ENCODE data around the gene NELL1. TPM values are rescaled to one million over a fixed set of nuclear protein-coding genes. Genes with fewer than 3 reads are reported as not detected.

NELL1 gene
- total RNA-seq, 1 experiment from 2014 or later = not detected

DNA sequence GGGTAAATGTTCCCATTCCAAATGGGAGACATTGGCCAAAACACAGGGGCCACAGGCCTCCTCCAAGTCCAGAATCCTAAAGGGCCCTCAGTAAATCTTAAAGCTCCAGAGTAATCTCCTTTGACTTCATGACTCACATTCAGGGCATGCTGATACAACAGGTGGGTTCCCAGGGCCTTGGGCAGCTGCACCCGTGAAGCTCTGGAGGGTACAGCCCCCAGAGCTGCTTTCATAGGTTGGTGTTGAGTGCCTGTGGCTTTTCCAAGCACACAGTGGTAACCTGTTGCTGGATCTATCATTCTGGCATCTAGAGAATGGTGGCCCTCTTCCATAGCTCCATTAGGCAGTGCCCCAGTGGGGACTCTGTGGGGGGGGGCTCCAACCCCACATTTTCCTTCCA, 54.0 kb downstream of the NELL1 start:
- intact Hi-C loops (cut with micrococcal nuclease) = no loop called here
- H3K79me2 ChIP-seq (ENCODE audit: low read length) = no peaks in the 10 kb centered on the region

DNA sequence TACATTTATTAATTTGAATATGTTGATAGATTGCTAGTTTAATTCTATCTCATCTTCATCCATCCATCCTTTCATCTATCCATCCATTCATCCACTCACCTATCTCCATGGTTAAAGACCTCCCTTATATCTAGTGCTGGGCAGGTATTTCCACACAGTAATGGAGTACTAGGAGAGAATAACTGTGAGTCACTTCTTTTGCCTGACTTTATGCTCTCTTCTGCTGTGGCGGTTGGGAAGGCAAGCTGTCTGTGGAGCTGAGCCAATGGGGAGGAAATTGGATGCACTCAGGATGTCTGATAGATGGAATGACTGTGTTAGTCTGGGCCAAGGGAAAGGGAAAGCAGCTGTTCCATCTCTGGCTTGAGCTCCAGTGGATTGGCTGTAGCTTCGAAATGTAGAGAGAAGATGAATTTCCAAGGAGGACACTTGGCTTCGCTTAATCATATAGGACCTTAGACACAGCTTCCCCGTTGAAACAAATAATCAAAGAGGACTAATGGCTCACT, 60.3 kb downstream of the NELL1 start:
- ATAC-seq (no peak), DNase-seq (no peak)
- CTCF ChIA-PET = no interaction called here
- no peak overlapping the region for H3K27ac ChIP-seq (ENCODE audit: low read length)
- TF ChIP-seq, protein P1, sequence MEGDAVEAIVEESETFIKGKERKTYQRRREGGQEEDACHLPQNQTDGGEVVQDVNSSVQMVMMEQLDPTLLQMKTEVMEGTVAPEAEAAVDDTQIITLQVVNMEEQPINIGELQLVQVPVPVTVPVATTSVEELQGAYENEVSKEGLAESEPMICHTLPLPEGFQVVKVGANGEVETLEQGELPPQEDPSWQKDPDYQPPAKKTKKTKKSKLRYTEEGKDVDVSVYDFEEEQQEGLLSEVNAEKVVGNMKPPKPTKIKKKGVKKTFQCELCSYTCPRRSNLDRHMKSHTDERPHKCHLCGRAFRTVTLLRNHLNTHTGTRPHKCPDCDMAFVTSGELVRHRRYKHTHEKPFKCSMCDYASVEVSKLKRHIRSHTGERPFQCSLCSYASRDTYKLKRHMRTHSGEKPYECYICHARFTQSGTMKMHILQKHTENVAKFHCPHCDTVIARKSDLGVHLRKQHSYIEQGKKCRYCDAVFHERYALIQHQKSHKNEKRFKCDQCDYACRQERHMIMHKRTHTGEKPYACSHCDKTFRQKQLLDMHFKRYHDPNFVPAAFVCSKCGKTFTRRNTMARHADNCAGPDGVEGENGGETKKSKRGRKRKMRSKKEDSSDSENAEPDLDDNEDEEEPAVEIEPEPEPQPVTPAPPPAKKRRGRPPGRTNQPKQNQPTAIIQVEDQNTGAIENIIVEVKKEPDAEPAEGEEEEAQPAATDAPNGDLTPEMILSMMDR (conservative IDR thresholded peaks at IDR 0.05; ENCODE audit: low read depth, low read length) = no peak
- TF ChIP-seq EZH2 (IDR thresholded peaks at IDR 0.05; ENCODE audit: low read length, unreplicated experiment) = no peak
- no peak for TF ChIP-seq EZH2phosphoT487 (IDR thresholded peaks at IDR 0.05; ENCODE audit: borderline replicate concordance, low read length)
- no TSS peak for BruUV-seq (replicated peaks)
- no peaks in the 10 kb centered on the region for H3K79me2 ChIP-seq (ENCODE audit: low read length)
- H3K4me1 ChIP-seq (ENCODE audit: insufficient read depth, low read length) = no peaks in the 10 kb centered on the region
- H3K4me2 ChIP-seq (ENCODE audit: low read length) = no peak overlapping the region
- no peaks in the 10 kb centered on the region for H3F3A ChIP-seq (ENCODE audit: low read length, unreplicated experiment)
- POLR2A ChIA-PET (ENCODE audit: unreplicated experiment) = no interaction called here
- intact Hi-C loops (cut with micrococcal nuclease) = no loop called here
- H2AFZ ChIP-seq (ENCODE audit: low read length) = no peak overlapping the region
- no peaks in the 10 kb centered on the region for H3K9me2 ChIP-seq (replicated peaks; ENCODE audit: low read length)
- H3K9me3 ChIP-seq (ENCODE audit: low read length) = no peaks in the 10 kb centered on the region
- no peak overlapping the region for H3K9ac ChIP-seq (ENCODE audit: low read length)
- H3K4me3 ChIP-seq (ENCODE audit: low read length) = no peak overlapping the region
- no peaks in the 10 kb centered on the region for H4K20me1 ChIP-seq (ENCODE audit: low read length)
- no peaks in the 10 kb centered on the region for H3K36me3 ChIP-seq (ENCODE audit: low read depth, low read length)
- H3K27me3 ChIP-seq (ENCODE audit: low read length) = no peaks in the 10 kb centered on the region

More for the DNA sequence above, 54.0 kb downstream of the NELL1 start:
- Histone ChIP-seq H3F3A (ENCODE audit: low read length, unreplicated experiment) (no peaks in the 10 kb centered on the region), H3K4me3 (ENCODE audit: low read length) (no peak overlapping the region), H3K4me1 (ENCODE audit: insufficient read depth, low read length) (no peaks in the 10 kb centered on the region), H2AFZ (ENCODE audit: low read length) (no peak overlapping the region), H3K4me2 (ENCODE audit: low read length) (no peak overlapping the region), H3K9me2 (replicated peaks; ENCODE audit: low read length) (no peaks in the 10 kb centered on the region), H4K20me1 (ENCODE audit: low read length) (no peaks in the 10 kb centered on the region), H3K27ac (ENCODE audit: low read length) (no peak overlapping the region), H3K27me3 (ENCODE audit: low read length) (no peaks in the 10 kb centered on the region), H3K36me3 (ENCODE audit: low read depth, low read length) (no peaks in the 10 kb centered on the region), H3K9ac (ENCODE audit: low read length) (no peak overlapping the region), H3K9me3 (ENCODE audit: low read length) (no peaks in the 10 kb centered on the region)
- BruUV-seq (replicated peaks) = no TSS peak
- ChIA-PET CTCF (no interaction called here), POLR2A (ENCODE audit: unreplicated experiment) (no interaction called here)
- no peak for ATAC-seq
- DNase-seq = no peak
- TF ChIP-seq, protein P1 (conservative IDR thresholded peaks at IDR 0.05; ENCODE audit: low read depth, low read length) = no peak
- TF ChIP-seq EZH2 (IDR thresholded peaks at IDR 0.05; ENCODE audit: low read length, unreplicated experiment) = no peak
- no peak for TF ChIP-seq EZH2phosphoT487 (IDR thresholded peaks at IDR 0.05; ENCODE audit: borderline replicate concordance, low read length)

DNA sequence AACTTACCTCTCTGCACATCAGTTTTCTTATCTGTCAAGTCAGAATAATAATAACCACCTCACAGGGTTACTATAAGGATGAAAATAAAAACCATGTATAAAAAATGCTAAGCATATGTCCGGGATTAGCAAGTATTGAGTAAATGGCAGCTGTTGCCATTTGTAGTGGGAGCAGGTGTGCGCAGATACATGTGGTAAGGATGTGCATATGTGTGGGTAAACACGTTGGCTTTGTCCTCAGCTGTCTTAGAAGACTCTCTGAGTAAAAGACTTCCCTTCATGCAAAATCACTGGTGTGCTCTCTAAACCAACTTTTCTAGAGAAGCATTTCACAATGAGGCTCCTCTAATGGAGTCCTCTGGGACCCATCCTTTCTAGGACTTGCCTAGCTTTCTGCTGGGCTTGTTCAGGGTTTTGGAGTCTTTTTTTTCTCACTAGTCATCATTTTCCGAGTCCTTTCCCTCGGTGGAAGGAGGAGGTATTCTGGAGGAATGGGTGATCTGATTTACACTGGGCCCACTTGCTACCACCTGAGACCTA, 62.4 kb downstream of the NELL1 start:
- H3K4me3 ChIP-seq (ENCODE audit: low read length) = no peak overlapping the region
- no peak for ATAC-seq
- no peaks in the 10 kb centered on the region for H3K79me2 ChIP-seq (ENCODE audit: low read length)
- no peaks in the 10 kb centered on the region for H3K9me2 ChIP-seq (replicated peaks; ENCODE audit: low read length)
- H3F3A ChIP-seq (ENCODE audit: low read length, unreplicated experiment) = no peaks in the 10 kb centered on the region
- no peaks in the 10 kb centered on the region for H4K20me1 ChIP-seq (ENCODE audit: low read length)
- no peak overlapping the region for H3K27ac ChIP-seq (ENCODE audit: low read length)
- no peaks in the 10 kb centered on the region for H3K9me3 ChIP-seq (ENCODE audit: low read length)
- ChIA-PET CTCF (no interaction called here), POLR2A (ENCODE audit: unreplicated experiment) (no interaction called here)
- H3K4me2 ChIP-seq (ENCODE audit: low read length) = no peak overlapping the region
- intact Hi-C loops (cut with micrococcal nuclease) = no loop called here
- DNase-seq = no peak
- H3K27me3 ChIP-seq (ENCODE audit: low read length) = no peaks in the 10 kb centered on the region
- H2AFZ ChIP-seq (ENCODE audit: low read length) = no peak overlapping the region
- no peaks in the 10 kb centered on the region for H3K36me3 ChIP-seq (ENCODE audit: low read depth, low read length)
- no peaks in the 10 kb centered on the region for H3K4me1 ChIP-seq (ENCODE audit: insufficient read depth, low read length)
- TF ChIP-seq EZH2phosphoT487 (IDR thresholded peaks at IDR 0.05; ENCODE audit: borderline replicate concordance, low read length) (no peak), EZH2 (IDR thresholded peaks at IDR 0.05; ENCODE audit: low read length, unreplicated experiment) (no peak)
- TF ChIP-seq, protein P1 (conservative IDR thresholded peaks at IDR 0.05; ENCODE audit: low read depth, low read length) = no peak
- H3K9ac ChIP-seq (ENCODE audit: low read length) = no peak overlapping the region
- BruUV-seq (replicated peaks) = no TSS peak
